Activated CD8-positive, alpha-beta memory T cell treated with anti-CD3 and anti-CD28 coated beads for 24 hours (primary cell): ENCODE measurements around the gene IRX2.

Experiments used
- DNase-seq: peaks from one replicate; pipeline ENCODE4 v3.0.0-alpha.2; 2020

IRX2 gene

GRCh38 chr5:2711446-2712425 is 39.7 kb downstream of the IRX2 start:
- DNase-seq, result no peak

- DNase-seq, result no peak
Measured at GRCh38 chr5:2710910-2711309, 40.6 kb downstream of the IRX2 start.

- DNase-seq, result no peak
Measured at GRCh38 chr5:2709976-2710689, 41.3 kb downstream of the IRX2 start.

DNA sequence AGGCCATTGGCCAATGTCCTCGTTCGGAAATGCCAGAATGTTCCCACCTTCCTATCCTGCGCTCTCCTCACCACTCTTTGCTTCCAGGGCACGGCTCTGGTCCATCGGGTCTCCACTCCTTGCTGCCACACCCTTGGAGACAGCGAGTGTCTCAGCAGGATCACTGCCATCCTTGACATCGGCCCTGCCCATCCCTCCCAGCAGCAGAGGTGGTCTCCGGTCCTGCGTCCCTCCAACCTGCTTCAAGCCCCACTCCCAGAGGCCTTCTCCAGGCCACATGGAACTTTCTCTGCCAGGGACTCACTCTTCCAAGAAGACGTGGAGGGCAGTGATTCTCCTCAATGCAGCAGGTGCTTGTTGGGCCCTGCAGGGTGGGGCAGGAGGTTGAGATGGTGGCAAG is 42.7 kb downstream of the IRX2 start:
- no peak for DNase-seq

- no peak for DNase-seq
Measured at GRCh38 chr5:2708132-2708531, 43.3 kb downstream of the IRX2 start.

- no peak for DNase-seq
Measured at GRCh38 chr5:2705861-2706260, 45.6 kb downstream of the IRX2 start.

- DNase-seq, result no peak
Measured at GRCh38 chr5:2704806-2705645, 46.5 kb downstream of the IRX2 start.

DNA sequence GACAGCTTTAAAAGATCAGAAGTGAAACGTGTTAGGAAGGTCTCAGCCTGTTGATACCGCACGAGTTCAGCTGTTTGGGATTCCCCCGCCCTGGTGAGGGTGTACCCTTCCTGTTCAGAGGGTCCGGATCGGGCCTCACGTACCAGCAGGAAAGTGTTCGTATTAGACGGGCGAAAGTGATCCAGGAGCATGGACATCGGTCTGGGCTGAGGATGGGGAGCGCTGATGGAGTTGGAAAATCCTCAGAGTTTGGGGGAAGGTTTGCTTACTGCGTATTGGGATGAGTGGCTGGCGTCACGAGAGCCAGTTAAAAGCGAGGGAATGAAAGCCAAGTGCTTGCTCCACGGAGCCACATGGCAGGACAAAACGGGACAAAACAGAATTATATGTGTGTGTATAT is 47.4 kb downstream of the IRX2 start:
- no peak for DNase-seq

GRCh38 chr5:2703615-2704014 is 47.9 kb downstream of the IRX2 start:
- DNase-seq, result no peak

DNA sequence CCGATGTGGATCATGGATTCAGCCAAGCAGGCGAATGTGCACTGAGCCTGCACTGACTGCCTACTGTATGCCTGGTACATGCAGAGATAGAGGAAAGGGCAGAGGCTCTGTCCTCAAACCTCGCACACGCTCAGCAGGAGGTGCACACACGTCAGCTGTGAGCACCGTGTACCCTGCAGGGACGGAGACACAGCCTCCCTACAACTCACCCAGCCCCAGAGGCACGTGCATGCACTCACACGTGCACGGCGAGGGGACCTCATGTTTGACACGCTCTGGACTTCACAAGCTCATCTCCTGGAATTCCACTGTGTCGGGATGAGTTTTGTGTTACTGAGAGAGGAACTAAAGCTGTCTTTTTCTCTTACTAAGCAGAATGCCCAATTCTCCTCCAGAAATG is 48.4 kb downstream of the IRX2 start:
- no peak for DNase-seq

DNA sequence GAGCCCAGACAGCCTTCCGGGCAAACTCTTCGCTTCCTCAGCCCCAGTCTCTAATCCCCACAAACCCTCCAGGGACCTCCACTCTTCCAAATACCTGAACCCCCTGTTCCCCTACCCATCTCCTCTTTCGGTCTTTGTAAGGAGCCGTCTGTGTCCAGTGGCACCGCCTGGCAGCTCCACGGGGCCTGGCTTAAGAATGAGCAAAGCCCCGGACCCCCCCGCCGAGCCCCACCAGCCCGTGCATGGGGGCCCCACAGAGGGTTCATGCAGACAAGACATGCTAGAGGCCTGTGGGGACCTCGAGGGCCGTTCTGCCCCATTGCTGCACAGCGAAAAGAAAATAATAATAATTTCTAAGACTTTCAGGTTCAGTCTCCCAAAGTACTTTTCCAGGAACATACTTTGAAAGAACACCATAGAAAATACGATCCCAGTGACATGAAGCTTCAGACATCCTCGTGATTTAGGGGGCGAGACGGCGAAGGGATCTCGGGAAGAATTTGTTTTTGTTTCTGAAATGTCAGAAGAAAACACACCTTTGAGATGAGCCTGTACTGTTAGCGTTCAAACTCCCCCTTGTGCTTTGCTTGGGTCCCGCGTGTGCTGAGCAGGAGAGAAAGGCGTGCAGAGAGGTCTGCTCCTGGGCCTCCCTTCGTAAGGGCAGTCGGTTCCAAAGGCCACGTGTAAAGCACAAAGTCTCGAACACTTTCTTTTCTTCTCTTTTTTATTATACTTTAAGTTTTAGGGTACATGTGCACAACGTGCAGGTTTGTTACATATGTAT is 49.2 kb downstream of the IRX2 start:
- no peak for DNase-seq

GRCh38 chr5:2701592-2701991 is 49.9 kb downstream of the IRX2 start:
- DNase-seq, result no peak

GRCh38 chr5:2700876-2701275 is 50.6 kb downstream of the IRX2 start:
- no peak for DNase-seq

GRCh38 chr5:2699686-2700085 is 51.8 kb downstream of the IRX2 start:
- DNase-seq, result no peak

- DNase-seq, result no peak
Measured at GRCh38 chr5:2699231-2699630, 52.2 kb downstream of the IRX2 start.

GRCh38 chr5:2698581-2698980 is 52.9 kb downstream of the IRX2 start:
- DNase-seq, result no peak

GRCh38 chr5:2697446-2698200 is 53.9 kb downstream of the IRX2 start:
- DNase-seq, result no peak

- no peak for DNase-seq
Measured at GRCh38 chr5:2697041-2697440, 54.4 kb downstream of the IRX2 start.
